T-cell (primary cell): Measurements from ENCODE around the gene ZNF236. TPM values are rescaled to one million over a fixed set of nuclear protein-coding genes. Genes with fewer than 3 reads are reported as not detected.
"Not testable (repeated sequence)": the region's sequence is repeated elsewhere in the genome, so short reads cannot be mapped to it uniquely, and the experiment has no call there.

ENCODE experiments used
- ATAC-seq, 4 experiments: fragments of 200-7000 bp in 3 of 4; fragments of 150-1000 bp in 1 of 4; cut with Tn5 transposase; replicated peaks in 1 of 4; 1 replicate in 3 of 4; 2 replicates in 1 of 4; pipeline ENCODE4 v1.10.0; 2021; ENCODE audit warnings: moderate library complexity in 3 of 4, mild to moderate bottlenecking in 2 of 4, moderate number of reproducible peaks in 1 of 4
- CTCF ChIA-PET, 2 donors: fragments of 300-600 bp; sonication (Branson Sonifier 250); formaldehyde crosslinking; loops; one replicate each; lab custom pipeline; 2022; ENCODE audit warnings: antibody characterized with exemption in 2 of 2; lab: Charles Lee
- POLR2A ChIA-PET, 2 donors: fragments of 300-600 bp; sonication (Branson Sonifier 250); formaldehyde crosslinking; loops; one replicate each; lab custom pipeline; 2022; ENCODE audit warnings: antibody characterized with exemption in 2 of 2; lab: Charles Lee
- DNase-seq, 35 experiments: peaks; one replicate each; pipeline versions ENCODE4 v3.0.0 to v3.0.0-alpha.2; 2013 to 2023
- H3K27ac ChIP-seq: one replicate; pipeline ENCODE4 v1.5.1; 2013; ENCODE audit warnings: low read length
- H3K27me3 ChIP-seq, 2 experiments: replicated peaks in 1 of 2; 1 replicate in 1 of 2; 2 replicates in 1 of 2; pipeline versions ENCODE4 v1.6.1 to v1.7.0; 2013; ENCODE audit warnings: low read length in 1 of 2, mixed read lengths in 1 of 2; ENCODE audit not compliant: control insufficient read depth in 2 of 2, insufficient read depth in 2 of 2; ENCODE audit errors: extremely low read depth in 1 of 2
- H3K36me3 ChIP-seq, 2 donors: 1 replicate in 1 of 2; 2 replicates in 1 of 2; pipeline versions ENCODE4 v1.6.1 to v1.7.0; 2013; ENCODE audit warnings: low read length in 1 of 2; ENCODE audit not compliant: control insufficient read depth in 2 of 2, insufficient read depth in 1 of 2; ENCODE audit errors: extremely low read depth in 1 of 2
- H3K4me1 ChIP-seq, 2 experiments: 1 replicate in 1 of 2; 2 replicates in 1 of 2; pipeline versions ENCODE4 v1.6.1 to v1.7.0; 2013; ENCODE audit warnings: low read length in 2 of 2, mixed read lengths in 1 of 2; ENCODE audit not compliant: insufficient read depth in 2 of 2, control insufficient read depth in 1 of 2; ENCODE audit errors: extremely low read depth in 1 of 2
- H3K4me3 ChIP-seq, 2 donors: 1 replicate in 1 of 2; 2 replicates in 1 of 2; pipeline versions ENCODE4 v1.5.1 to v1.7.0; 2013; ENCODE audit warnings: mild to moderate bottlenecking in 2 of 2, low read length in 1 of 2, moderate library complexity in 1 of 2; ENCODE audit not compliant: control insufficient read depth in 1 of 2; ENCODE audit errors: extremely low read depth in 1 of 2
- H3K9me3 ChIP-seq: 2 replicates; pipeline ENCODE4 v1.7.0; 2013
- H3K27ac Mint-ChIP-seq, 2 donors: one replicate each; pipeline ENCODE4 v1.8.0; 2020 to 2021; ENCODE audit warnings: mild to moderate bottlenecking in 2 of 2, mixed read lengths in 2 of 2
- H3K27me3 Mint-ChIP-seq, 2 donors: one replicate each; pipeline ENCODE4 v1.8.0; 2021 to 2022; ENCODE audit warnings: mixed read lengths in 2 of 2
- H3K36me3 Mint-ChIP-seq: one replicate; pipeline ENCODE4 v1.8.0; 2021; ENCODE audit warnings: mixed read lengths
- H3K4me1 Mint-ChIP-seq, 3 donors: one replicate each; pipeline ENCODE4 v1.8.0; 2020 to 2022; ENCODE audit warnings: mixed read lengths in 3 of 3, mild to moderate bottlenecking in 1 of 3
- H3K4me3 Mint-ChIP-seq, 3 donors: one replicate each; pipeline ENCODE4 v1.8.0; 2020 to 2022; ENCODE audit warnings: mild to moderate bottlenecking in 3 of 3, mixed read lengths in 3 of 3, moderate library complexity in 3 of 3
- H3K9me3 Mint-ChIP-seq, 3 donors: one replicate each; pipeline ENCODE4 v1.8.0; 2020 to 2022; ENCODE audit warnings: mixed read lengths in 3 of 3
- WGBS: methylation state at CpG from one replicate; pipeline ENCODE4 v1.1.5; 2013; ENCODE audit warnings: missing lambda C conversion rate; ENCODE audit not compliant: insufficient coverage; 5-methylcytosine and 5-hydroxymethylcytosine counted together
- total RNA-seq, 35 experiments: library from RNA in 6 of 35; stranded (reverse) in 6 of 35; fragments of 120-200 nt in 1 of 35; gene quantifications; one replicate each; pipeline versions ENCODE4 v1.2.1 to v1.2.4 and lab custom pipeline; 2013 to 2026

The ZNF236 gene
- total RNA-seq, 5 donors from 2014 or later (not counting 1 experiment from before 2014, with no cell fraction given) = 24.6 to 33.3 (median 28.4) TPM

DNA sequence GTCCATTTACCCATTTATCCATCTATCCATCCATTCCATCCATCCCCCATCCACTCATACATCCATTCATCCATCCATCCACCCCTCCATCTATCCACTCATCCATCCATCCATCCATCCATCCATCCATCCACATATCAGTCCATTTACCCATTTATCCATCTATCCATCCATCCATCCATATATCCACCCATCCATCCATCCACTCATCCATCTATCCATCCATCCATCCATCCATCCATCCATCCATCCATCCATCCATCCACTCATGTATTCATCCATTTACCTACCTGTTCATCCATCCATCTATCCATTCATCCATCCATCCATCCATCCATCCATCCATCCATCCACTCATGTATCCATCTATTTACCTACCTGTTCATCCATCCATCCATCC is 196.3 kb downstream of the ZNF236 start:
- H3K4me1 ChIP-seq, H3K27ac Mint-ChIP-seq, H3K9me3 Mint-ChIP-seq, DNase-seq, H3K9me3 ChIP-seq, ATAC-seq, H3K27me3 Mint-ChIP-seq, H3K4me3 Mint-ChIP-seq, H3K27ac ChIP-seq, H3K4me3 ChIP-seq, CTCF ChIA-PET, POLR2A ChIA-PET, H3K27me3 ChIP-seq: not testable (repeated sequence)
- peaks cover 18 to 69% of the 10 kb centered on the region in 2 donors for H3K36me3 ChIP-seq
- Mint-ChIP-seq H3K4me1 (peaks cover 14 to 46% (median 35%) of the 10 kb centered on the region in 3 donors), H3K36me3 (peaks cover 56% of the 10 kb centered on the region)

DNA sequence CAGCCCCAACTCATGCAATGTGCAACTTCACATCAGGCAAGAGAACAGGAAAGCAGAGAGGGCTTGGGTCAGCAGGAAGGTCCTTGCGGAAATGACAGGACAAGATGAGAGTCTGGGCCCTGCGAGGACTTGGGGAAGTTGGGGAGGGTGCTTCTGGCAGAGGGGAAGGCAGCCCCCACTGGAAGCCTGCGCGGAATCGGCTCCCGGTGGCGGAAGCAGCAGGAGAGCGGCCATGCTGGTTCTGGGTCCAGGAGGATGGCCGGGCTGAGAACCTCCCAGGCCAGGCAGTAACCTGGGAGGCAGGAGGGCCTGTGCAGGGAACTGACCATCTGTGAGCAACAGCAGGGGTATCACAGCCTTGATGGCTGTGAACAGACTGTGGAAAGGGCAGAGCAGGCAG is 197.3 kb downstream of the ZNF236 start:
- Histone ChIP-seq H3K9me3 (no peaks in the 10 kb centered on the region), H3K27ac (no peak overlapping the region), H3K4me3 (no peak overlapping the region), H3K27me3 (no peaks in the 10 kb centered on the region), H3K4me1 (peaks cover 0 to 10% of the 10 kb centered on the region in 2 experiments), H3K36me3 (peaks cover 16 to 64% of the 10 kb centered on the region in 2 donors)
- H3K27me3 Mint-ChIP-seq = no peaks in the 10 kb centered on the region
- H3K36me3 Mint-ChIP-seq = peaks cover 62% of the 10 kb centered on the region
- H3K9me3 Mint-ChIP-seq = no peaks in the 10 kb centered on the region
- DNase-seq (no peak), ATAC-seq (no peak)
- peaks cover 17 to 49% (median 36%) of the 10 kb centered on the region in 3 donors for H3K4me1 Mint-ChIP-seq
- POLR2A ChIA-PET = no interaction called here
- no peak overlapping the region for H3K4me3 Mint-ChIP-seq
- 93% methylated on average over 9 of the region's 9 CpGs for WGBS
- CTCF ChIA-PET = no interaction called here
- no peak overlapping the region for H3K27ac Mint-ChIP-seq
